IPS DF 4.7 (cell line): ENCODE measurements around the gene MRPS2.
"Not testable (repeated sequence)": the region's sequence is repeated elsewhere in the genome, so short reads cannot be mapped to it uniquely, and the experiment has no call there.

ENCODE experiments used
- DNase-seq: peaks from one replicate; pipeline ENCODE4 v3.0.0-alpha.2; 2013; ENCODE audit warnings: low spot score; ENCODE audit errors: extremely low read depth

MRPS2 gene

DNA sequence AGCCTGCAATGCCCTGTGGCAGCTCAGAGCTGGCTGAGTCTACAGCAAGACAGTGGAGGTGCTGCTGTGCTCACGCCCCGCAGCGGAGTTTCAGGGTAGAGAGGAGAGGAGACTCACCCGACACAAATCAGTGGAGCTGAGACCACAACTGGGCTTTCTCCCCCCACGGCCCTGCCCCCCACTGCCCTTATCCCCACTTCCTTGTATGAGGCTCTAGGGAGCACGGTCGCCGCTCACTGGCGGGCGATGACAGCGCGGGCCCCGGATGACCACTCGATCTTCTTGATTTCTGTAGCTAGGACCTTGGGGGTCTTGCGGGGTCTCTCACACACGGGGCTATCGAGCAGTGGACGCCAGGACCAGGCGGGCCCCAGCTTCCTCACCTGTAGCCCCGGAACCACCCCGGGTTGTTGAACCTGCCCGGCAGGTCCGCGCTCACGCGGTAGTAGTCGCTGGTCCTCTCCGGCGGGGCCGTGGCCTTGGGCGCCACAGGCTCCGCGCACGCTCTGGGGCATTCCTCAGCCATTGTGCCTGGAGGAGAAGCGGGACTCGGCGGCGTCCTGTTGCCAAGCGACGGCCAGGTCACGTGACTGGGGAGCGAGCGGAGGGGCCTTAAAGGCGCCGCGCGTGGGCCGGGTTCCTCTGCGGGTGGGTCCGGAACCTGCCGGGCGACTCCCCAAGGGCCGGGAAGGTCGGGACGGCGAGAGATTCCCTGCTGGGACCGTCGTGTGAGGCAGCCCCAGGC, 984 bp upstream of the MRPS2 start:
- DNase-seq: no peak

DNA sequence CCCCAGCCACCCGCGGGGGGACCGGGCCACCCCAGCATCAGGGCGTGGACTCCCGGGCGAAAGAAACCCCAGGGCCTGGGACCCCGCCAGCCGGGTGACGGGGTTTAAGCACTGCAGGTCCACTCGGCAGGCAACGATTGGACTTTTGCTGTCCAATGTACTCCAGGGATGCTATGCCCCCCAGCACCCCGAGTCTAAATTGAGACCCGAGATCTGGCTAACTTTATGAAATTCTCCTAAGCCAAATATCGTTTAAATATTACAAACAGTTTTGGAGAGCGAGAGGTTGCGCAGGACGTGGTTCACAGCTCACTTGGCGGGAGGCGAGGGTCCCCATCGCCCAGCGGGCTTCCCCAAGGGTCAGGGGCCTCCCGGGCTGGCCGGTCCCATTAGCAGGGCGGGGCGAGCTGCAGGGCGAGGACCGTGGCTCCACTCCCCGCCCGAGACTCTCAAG, 384 bp upstream of the MRPS2 start:
- no peak for DNase-seq

DNA sequence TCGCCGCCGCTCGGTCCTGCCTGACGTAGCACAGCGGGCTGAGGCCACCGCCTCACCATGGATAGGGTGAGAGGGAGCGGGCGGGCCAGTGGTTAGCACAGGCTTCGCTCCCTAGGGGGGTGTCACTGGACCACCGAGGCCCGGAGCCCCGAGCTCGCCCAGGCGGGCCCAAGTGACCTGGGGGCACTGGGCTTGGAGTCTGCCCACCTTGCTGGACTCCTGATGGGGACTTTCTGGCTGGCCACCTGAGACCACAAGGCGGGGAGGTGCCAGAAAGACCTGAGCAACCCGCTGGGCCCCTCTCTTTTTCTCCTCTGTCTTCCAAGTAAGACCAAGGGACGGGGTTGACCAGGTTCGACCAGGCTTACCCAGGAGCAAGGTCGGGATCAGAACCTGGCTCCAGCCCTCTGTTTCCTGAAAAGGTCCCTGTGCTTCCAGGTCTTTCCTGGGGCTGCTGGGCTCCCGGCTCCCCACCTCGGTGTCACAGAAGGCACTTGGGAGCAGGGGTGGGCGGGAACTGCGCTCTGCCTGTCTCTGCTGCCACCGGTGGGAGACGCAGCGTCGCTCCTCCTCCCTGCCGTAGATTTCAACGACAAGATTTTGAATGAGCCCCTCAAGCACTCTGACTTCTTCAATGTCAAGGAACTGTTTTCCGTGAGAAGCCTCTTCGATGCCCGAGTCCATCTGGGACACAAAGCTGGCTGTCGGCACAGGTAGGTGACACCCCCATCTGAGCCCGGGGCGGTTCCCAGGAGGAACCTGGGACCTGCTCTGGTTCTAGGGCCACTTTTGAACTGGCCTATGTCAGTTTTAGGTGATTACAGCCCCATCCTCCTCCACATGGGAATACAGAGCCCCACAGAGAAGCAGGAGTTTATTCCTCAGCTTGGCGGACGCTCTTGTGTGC, 1.0 kb downstream of the MRPS2 start:
- DNase-seq: no peak

DNA sequence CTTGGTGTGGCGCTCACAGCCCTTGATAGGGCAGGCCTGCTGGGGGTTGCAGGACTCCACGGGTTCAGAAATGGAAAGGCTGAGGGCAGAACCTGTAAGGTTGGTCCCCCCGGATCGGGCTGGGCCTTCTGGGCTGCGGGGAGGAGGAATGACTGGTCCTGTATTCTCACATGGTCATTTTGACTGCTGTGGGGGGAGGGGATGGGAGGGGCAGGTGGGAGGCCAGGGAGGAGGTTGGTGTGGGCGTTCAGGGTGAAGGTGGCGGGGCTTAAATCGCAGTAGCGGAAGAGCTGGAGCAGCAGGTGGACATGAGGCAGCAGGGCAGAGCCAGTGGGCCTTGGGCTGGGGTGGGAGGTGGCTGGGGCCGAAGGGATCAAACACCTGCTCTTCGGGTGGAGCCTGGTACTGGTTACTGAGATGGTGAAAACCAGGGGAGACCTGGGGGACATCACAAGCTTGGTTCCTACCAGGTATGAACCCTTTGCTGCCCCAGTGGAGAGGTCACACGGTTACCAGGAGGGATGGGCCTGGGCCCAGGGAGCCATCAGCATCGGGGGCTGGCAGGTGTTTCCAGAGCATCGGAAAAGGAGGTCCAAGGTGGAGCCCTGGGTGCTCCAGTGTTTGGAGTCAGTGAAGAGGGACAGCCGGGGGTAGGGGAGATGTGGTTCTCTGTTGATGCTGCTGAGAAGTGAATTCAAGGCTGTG, 1.8 kb downstream of the MRPS2 start:
- DNase-seq: no peak

DNA sequence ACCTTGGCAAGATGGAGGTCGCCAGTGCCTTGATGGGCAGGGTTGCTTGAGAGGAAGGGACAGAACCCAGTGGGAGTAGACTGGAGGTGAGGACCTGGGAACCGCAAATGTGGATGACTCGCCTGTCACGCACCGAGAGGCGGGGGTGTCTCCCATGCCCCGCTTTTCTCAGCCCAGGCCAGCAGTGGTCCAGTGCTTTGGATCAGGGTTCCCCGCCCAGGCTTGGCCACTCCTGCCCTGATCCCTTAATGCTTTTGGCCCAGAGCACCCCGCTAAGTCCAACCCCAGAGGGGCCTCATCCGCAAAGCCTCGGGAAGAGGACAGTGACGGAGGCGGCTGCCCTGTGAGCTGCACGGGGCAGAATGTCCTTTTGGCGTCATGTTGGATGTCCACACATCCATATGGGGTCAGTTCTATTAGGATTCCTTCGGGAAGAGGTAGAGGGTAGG, 2.4 kb downstream of the MRPS2 start:
- DNase-seq: no peak

DNA sequence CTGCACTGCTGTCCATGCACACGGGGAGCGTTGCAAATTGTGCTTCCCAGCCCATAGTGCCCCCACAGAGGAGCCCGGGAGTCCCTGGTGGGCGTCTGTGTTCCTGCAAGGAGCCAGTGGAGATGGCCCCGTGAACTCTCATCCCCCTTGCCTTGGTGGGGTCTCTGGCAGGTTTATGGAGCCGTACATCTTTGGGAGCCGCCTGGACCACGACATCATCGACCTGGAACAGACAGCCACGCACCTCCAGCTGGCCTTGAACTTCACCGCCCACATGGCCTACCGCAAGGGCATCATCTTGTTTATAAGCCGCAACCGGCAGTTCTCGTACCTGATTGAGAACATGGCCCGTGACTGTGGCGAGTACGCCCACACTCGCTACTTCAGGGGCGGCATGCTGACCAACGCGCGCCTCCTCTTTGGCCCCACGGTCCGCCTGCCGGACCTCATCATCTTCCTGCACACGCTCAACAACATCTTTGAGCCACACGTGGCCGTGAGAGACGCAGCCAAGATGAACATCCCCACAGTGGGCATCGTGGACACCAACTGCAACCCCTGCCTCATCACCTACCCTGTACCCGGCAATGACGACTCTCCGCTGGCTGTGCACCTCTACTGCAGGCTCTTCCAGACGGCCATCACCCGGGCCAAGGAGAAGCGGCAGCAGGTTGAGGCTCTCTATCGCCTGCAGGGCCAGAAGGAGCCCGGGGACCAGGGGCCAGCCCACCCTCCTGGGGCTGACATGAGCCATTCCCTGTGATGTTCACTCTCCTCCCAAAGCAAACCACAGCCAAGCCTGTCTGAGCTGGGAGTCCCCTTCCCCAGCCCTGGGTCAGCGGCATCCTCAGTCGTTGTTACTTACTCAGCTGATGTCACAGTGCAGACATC, 3.1 kb downstream of the MRPS2 start:
- no peak for DNase-seq

DNA sequence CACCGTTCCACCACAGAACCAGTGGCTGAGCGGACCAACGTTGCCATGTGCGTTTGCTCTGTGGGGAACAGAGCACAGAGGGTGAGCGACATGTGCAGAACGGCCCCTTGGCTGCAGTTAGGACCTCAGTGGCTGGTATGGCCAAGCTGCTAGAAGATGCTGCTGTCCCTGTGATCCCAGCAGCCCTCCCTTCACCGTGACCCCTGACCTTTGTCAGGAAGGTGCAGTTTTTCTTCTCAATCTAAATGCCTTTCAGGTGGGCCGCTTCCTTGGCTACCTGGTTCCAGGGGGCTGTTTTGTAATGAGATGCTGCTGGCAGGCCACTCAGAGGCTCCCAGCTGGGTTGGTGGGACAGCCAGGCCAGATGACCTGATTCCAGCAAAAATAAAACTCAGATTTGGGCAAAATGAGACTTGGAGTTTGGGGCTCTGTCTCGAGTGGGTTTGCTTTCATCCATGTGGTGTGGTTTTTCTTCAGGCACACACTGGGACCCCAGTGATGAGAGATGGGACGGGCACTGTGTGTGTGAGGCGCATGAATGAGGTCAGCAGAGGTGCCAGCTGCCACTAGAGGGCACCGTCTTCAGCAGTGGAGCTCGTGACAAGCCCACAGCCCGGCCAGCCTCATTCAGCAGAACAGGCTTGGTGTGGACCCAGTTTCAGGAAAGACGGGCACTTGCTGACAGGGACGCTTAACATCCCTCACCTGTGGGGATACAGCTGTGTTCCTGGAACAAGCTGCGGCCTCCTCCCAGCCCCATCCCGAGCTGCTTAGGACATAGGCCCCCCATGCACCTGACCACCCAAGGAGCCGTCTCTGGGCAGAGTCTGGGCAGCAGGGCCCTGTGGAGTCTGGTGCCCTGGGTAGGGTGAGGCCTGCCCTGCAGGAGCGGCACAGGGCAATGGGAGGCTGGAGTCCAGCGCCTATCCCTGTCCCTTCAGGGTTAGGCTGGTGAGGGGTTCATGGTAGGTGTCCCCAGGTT, 4.1 kb downstream of the MRPS2 start:
- no peak for DNase-seq

DNA sequence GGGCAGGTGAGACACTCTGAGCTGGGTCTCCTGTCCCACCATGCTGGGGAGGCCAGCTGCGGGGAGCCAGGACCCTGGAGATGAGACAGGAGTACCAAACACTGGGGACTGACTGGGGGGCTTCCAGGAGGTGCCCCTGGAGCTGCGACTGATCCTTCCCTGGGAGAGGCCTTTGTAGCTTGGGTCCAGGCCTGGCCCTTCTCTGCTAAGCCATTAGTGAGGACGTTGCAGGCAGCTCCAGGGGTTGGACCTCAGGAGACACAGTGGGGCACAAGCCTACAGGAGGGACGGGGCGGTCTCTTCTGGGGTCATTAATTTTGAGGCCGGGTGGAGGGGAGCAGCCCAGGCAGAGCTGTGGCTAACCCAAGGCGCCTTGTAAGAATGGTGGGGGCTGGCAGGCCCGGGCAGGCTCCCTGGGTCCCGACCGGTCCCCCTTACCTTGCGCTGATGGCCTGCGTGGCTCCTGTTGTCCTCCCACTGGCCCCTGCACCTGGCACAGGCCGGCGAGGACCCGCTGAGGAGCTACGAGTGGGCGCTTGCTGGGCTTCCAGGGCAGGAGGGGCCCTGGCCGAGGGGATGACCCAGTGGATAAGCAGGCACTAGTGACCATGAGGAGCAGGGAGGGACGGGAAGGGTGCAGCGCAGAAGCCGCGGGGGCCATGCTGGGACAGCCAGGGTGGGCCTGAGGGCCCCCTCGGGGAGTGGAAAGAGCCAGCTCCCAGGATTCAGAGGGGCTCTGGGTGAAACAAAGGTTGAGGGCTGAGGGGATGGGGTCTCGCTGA, 5.1 kb downstream of the MRPS2 start:
- DNase-seq: no peak

DNA sequence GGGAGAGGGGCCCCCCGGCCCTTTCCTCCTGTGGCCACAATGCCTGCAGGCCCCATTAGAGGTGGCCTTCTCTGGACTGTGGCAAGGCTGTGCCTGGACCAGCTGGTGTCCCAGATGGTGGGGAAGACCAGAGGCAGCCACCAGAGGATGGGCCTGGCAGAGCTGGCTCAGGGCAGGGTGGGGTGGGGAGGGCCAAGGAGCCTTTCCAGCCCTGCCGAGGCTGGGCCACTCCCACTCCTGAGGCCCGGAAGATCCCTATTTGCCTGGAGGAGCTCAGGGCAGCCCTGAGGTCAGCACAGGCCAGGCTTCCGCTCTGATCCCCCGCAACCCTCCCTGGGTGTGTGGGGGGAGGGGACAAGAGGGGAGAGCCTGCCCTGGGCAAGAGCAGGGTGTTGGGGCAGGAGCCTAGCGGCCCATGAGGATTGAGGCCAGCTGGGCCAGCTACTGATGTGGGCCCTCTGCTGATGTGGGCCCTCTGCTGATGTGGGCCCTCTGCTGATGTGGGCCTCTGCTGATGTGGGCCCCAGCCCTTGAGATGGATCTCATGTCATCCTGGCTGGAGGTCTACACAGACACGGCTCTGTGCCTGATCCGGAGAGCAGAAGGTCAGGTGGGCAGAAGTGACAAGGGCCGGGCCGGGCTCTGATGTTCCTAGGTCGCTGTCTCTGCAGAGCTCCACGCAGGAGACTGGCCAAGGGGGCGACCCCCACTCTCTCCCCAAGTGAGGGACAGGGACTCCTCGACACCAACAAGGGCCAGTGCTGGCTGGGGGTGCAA, 6.0 kb downstream of the MRPS2 start:
- no peak for DNase-seq

DNA sequence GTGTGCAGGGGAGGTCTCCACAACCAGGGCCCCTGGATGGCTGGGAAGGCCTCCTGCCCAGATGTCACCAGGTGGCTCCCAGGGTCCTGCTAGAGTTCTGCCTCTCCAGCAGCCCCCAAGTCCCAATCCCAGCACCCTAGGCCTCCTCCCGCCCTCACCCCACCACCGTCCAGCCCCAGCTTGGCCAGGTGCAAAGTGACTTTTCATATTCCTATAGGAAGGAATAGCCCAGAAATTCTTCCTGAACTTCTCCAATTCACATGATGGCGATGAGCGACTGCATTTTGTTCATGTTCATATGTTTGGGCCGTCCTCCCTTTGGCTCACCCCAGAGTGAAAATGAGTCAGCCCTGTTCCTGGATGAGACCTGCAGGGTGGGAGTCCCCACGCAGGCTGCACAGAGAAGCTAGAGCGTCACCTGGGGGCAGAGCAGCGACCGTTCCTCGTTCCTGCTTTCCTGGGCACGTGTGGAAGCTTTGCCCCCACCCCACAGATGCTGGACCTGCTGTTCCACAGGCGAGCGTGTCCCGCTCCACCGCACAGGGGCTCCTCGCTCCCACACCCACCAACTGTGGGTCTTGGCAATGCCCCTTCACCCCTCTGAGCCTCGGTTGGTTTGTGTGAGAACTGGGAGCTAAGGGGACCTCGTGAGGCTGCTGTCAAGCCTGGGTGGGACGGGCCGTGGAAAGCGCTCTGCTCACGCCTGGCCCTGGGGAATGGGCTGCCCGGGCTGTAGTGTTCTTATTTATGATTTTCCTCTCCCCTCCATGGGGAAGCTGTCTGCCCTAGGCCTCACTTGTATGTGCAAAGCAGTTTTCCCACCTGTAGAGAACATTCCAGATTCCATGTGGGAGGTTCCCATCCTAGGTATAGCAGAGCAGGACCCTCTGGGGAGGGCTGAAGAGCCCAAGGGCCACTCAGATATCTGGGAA, 6.9 kb downstream of the MRPS2 start:
- no peak for DNase-seq

DNA sequence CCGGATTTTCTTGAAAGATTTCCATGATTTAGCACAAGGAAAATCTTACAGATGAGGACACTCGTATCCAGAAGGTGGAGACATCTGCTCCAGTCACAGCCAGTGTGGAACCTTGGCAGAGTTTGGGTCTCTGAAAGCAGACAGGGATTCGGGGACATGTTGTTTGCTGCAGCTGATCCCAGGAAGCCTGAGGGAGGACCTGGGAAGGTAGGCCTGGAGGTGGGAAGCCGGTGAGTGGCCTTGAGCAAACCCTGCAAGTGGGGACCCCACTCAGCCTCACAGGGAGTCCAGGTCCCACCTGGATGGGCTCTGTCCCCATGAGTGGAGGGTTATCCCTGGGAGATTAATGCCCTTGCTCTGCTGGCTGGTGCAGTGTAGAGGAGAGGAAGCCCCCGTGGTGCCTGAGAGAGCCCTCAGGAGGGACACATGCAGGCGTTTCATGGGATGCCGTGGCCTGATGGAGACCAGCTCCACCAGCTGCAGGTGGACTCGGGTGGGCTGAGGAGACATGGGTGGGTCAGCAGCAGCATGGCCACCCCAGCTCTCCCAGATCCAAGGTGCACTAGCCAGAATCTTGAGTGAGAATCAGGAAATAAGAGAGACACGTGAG, 7.8 kb downstream of the MRPS2 start:
- DNase-seq: no peak

DNA sequence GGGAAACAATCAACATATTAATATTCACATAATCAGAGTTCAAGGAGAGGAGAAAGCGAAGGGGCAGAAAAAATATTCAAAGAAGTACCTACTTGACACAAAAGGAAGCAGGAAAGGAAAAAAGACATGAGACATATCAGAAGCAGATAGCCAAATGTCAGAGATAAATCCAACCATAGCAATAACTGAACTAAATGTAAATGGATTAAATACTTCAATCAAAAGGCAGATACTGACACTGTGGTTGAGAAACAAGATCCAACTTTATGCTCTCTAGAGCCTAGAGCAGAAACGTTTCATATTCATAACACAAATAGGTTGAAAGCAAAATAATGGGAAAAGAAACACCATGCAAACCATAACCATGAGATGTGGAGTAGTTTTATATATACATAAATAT, 9.0 kb downstream of the MRPS2 start:
- DNase-seq: no peak

DNA sequence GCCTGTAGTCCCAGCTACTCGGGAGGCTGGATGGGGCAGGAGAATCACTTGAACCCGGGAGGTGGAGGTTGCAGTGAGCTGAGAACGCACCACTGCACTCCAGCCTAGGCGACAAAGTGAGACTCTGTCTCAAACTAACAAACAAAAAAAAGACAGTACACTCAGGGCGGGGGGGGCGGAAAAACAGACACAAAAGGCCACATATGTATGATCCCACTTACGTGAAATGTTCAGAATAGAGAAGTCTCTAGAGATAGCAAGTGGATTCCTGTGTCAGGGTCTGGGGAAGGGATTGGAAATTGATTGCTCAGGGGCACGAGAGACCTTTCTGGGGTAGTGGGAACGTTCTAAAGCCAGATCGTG, 11.7 kb downstream of the MRPS2 start:
- no peak for DNase-seq

DNA sequence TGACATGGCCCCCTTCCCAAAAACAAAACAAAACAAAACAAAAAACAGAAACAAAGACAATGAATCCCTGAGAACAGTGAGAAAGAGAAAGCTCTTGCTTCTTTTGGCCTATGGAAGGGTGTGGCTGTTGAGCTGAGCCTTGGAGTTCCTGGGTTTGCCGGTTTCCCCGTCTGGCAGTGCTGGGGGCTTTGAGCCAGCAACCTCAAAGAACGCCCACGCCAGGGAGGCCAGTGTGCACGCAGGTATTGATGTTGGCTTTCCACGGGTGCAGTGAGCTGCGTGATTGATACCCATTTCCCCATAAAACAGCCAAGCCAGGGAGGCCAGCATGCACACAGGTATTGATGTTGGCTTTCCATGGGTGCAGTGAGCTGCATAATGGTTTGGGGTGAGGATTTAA, 12.4 kb downstream of the MRPS2 start:
- no peak for DNase-seq

DNA sequence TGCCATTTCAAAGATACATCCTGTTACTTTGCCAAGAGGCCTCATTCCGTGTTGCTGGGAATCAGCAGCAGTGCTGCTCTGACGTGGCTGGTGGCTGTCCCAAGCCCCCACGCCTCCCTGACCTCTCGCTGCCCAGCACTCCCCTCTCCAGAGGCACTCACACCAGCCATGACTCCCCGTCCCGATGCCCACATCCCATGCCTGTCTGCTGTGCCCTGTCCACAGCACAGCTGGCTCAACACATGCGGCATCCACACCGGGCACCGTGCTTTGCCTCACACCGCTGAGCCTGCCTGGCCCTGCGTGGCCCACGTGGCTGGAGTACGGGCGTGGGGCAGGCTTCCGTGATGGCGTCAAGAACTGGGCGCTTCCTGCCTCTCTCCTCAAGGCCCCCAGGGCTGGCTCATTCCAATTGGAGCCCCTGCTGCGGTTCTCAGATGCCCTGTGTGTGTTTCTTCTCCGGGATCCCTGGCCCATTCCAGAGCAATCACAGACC, 12.9 kb downstream of the MRPS2 start:
- DNase-seq: no peak

DNA sequence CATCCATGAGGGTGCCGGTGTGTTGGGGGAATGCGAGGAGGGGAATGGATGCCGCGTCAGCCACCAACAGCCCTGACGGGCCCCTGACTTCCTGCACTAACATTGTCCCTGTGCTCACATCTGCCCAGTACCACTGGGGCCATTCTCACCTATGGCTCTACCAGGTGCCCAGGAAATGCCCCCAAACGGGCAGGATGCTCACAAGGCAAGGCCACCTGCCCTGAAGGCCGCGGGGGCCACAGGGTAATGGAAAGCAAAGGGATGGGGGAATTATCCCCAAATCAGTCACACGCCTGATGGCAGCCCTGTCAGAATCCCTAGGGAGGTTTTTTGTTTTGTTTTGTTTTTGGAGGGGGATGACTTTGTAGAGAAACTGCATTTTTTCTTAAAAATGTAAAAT, 13.4 kb downstream of the MRPS2 start:
- DNase-seq: not testable (repeated sequence)
